NCI-H187 (cell line): Measurements from ENCODE around the gene KRT36.

Experiments
- DNase-seq, 2 experiments: peaks; one replicate each; lab custom pipeline; 2025; lab: John Stamatoyannopoulos, UW

The KRT36 gene

GRCh38 chr17:41521574-41522261 is 32.0 kb upstream of the KRT36 start:
- DNase-seq = no peak

- DNase-seq = no peak
Observed at GRCh38 chr17:41520821-41521521, 31.3 kb upstream of the KRT36 start.

DNA sequence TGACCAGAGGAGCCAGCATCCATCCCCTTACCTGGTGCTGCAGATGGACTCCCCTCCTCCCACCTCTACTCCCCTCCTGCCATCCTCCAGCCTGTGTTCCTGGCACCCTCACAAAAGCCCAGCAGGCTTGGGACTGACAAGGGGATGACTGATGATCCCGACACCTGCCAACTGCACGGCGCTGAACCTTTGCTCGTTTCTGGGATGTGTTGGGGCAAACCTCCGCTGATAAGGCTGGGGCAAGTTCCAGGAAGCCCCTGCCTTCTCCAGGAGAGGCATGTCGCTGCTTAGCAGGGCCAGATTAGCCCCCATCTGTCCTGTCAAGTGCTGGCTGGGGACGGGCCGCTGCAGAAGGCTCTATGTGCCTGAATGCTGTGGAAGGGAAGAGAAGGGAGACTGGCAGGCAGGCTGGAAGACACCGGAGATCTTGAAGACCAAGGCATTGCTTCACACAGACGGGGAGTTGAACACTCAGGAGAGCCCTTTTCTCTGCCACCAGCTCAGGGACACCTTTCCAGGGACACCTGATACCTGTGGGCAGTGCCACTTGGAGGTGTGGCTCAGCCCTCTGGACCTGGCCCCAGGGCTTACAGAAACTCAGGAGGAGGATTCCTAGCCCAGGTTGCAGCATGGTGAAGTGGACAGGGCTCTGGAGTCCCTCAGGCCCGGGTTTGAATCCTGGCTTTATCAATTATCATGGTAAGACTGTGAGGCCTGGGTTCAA is 30.0 kb upstream of the KRT36 start:
- DNase-seq = no peak

DNA sequence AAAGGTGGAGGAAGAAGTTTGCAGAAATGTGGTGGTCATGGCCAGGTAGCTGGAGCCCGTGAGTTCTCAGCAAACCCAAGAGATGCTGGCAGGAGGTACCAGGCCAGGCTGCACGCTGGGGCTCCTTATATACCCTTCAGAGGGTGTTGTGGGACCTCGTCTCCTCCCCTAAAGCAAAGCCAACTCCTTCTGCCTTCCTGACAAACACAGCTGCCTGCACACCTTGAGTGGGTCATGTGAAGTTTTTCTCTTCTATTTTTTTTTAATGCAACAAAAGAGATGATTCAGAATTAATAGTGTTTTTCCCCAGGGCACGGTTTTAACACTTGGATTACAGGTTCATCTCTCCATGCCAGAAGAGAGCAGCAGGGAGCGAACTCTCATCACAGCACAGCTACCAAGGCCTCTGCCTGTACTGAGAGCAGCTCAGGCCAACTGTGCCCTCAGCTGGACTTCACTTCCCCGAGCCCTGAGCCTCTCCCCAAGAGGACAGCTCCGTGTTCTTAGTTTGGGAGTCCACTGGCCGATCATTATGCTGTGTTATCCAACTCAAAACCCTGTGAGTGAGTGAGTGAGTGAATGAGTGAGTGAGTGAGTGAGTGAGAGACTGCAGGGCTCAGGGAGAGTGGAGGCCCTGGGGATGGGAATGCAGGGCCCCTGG is 29.2 kb upstream of the KRT36 start, which contains the start of gene KRT15:
Gene KRT15, minus strand, starts transcription at position 102 of the 661 bp plus-strand sequence. Its CDS starts 63 bp downstream, at position 39.
- no peak for DNase-seq

- no peak for DNase-seq
Observed at GRCh38 chr17:41518031-41518430, 28.3 kb upstream of the KRT36 start.

GRCh38 chr17:41516830-41517283 is 27.1 kb upstream of the KRT36 start:
- no peak for DNase-seq

- no peak for DNase-seq
Observed at GRCh38 chr17:41516147-41516829, 26.6 kb upstream of the KRT36 start.

GRCh38 chr17:41513168-41513547 is 23.4 kb upstream of the KRT36 start:
- no peak for DNase-seq

- no peak for DNase-seq
Observed at GRCh38 chr17:41512546-41513167, 22.9 kb upstream of the KRT36 start.

DNA sequence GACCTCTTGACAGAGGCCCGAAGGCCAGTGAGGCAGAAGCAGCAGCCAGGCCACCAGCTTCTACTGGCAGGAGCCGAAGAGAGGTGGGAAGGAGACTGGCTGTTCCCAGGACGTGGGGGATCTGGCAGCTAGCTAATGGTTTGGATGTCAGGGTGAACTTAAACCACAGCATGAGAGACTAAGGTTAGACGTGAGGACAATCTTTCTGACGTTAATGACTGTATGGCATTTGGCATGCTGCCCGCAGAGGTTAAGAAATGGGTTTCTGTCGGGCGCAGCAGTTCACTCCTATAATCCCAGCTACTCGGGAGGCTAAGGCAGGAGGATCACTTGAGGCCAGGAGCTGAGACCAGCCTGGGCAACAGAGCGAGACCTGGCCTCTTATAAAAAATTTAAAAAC is 22.0 kb upstream of the KRT36 start:
- DNase-seq = no peak

DNA sequence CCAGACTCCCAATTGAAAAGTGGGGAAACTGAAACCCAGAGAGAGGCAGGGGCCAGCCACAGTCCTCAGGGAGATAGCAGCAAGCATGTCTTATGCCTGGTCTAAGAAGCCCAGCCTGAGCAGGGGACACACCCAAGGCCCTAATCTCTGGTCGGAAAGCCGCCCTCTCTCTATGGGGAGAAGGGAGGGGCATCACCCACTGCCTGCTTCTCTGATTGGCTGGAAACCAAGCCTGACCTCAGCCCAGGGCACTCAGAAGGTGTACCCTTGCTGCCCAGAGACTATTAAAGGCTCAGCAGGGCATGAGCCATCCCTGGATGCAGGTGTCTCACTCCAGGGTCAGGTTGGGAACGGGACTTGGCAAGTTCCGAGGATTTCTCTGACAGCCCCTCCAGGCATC is 21.4 kb upstream of the KRT36 start:
- DNase-seq = no peak

- no peak for DNase-seq
Observed at GRCh38 chr17:41510251-41511065, 20.7 kb upstream of the KRT36 start.

DNA sequence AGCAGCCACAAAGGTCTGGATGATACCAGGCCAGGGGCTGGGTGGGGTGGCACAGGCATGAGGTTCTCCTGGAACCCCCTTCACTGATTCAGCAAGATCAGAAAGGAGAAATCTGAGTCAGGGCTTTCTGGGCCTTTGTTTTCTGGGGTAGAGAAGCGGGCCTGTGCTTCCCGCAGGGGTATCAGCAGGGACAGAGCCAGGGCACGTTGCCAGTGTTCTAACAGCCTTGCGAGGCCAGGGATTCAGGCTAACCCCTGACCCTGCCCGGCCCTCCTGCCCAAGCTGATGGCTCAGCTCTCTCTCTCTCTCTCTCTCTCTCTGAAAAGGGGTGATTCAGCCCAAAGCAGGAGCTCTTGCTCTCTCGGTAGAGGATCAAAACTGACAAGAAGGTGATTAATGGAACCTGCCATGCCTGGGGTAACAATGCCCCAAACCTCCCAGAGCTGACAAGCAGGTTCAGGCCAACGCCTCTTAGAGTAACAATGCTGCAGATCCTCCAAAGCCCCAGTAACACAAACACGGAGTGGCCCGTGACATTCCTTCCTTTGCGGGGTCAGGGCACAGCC is 17.7 kb upstream of the KRT36 start:
- no peak for DNase-seq

DNA sequence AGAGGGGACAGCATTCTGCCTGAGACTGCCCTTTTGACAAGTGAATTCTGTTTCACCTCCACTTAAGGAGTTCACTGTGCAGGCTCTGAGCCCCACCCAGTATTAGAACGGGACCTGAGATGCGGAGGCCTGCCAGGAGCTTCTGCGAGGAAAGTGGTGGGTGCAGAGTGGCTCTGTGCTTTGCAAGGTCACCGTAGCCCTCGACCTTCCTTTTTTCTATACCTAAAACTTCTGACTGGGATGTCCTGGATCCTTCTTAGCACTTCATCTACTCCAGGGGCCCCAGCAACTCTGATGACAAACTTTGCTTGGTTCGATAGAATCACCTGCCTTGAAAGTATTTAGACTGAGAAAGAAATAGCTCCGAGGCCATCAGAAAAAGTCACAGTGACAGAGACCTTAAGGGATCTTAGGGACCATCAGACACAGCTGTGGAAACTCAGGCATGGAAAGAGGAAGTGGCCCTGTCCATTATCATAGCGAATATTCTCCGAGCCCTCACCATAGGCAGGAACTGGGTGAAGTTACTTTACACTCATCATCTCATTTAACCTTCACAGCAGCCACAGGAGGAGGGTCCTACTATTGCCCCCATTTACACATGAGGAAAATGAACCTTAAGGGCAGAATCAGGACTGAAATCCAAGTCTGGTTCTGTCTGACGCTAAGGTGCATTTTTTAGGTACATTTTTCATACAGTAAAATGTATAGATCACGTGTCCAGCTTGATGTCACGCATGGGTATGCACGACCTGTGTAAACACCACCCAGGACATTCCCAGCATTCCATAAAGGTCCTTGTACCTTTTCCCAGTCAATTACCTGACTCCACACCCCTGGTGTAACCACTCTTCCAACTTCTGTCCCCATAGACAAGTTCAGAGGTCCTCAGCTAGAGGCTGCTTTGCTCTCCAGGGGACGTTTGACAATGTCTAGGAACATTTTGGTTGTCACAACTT is 16.4 kb upstream of the KRT36 start:
- DNase-seq = no peak

DNA sequence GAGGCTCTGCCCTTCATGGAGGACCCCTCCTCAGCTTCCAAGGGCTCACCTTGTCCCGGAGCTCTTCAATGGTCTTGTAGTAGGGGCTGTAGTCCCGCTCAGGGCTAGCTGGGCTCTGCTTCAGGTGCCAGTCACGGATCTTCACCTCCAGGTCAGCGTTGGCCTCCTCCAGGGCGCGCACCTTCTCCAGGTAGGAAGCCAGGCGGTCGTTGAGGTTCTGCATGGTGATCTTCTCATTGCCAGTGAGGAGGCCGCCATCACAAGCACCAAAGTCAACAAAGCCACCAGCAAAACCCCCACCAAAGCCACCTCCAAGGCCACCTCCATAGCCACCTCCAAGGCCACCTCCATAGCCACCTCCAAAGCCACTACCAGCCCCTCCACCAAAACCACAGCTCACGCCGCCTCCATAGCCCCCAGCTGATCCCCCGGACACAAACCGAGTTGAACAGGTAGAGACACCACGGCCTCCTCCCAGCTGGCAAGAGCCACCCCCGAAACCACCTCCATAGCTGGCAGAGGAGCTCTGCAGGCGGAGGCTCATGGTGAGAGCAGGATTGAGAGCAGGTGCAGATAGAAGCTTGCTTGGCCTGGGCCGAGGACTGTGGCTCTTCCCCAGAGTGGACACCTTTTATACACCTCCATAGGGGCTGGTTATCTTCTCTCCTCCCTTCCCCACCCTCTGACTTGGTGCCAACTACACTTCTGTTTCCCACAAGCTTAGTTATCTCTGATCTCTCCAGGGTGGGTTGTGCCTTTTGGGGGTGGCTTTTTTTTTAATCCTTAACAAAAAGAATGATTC is 15.5 kb upstream of the KRT36 start, which contains the start of gene KRT13:
Gene KRT13, minus strand, starts transcription at position 606 of the 802 bp plus-strand sequence. Its CDS starts 62 bp downstream, at position 544.
- DNase-seq = no peak

- DNase-seq = no peak
Observed at GRCh38 chr17:41504246-41504977, 14.7 kb upstream of the KRT36 start.

- no peak for DNase-seq
Observed at GRCh38 chr17:41503202-41503601, 13.5 kb upstream of the KRT36 start.
